HG03520 (cell line): Measurements from ENCODE around the gene LDLRAD4.

Experiments
- ATAC-seq: cut with Tn5 transposase; IDR thresholded peaks from one replicate; pipeline ENCODE4 v1.9.1; 2021; ENCODE audit warnings: mild to moderate bottlenecking, moderate library complexity; ENCODE audit not compliant: unreplicated experiment

Gene LDLRAD4

GRCh38 chr18:13618760-13619438 is 400.3 kb downstream of the LDLRAD4 start:
- ATAC-seq = no peak

GRCh38 chr18:13619505-13620205 is 401.1 kb downstream of the LDLRAD4 start:
- no peak for ATAC-seq

GRCh38 chr18:13620206-13620672 is 401.7 kb downstream of the LDLRAD4 start:
- no peak for ATAC-seq

DNA sequence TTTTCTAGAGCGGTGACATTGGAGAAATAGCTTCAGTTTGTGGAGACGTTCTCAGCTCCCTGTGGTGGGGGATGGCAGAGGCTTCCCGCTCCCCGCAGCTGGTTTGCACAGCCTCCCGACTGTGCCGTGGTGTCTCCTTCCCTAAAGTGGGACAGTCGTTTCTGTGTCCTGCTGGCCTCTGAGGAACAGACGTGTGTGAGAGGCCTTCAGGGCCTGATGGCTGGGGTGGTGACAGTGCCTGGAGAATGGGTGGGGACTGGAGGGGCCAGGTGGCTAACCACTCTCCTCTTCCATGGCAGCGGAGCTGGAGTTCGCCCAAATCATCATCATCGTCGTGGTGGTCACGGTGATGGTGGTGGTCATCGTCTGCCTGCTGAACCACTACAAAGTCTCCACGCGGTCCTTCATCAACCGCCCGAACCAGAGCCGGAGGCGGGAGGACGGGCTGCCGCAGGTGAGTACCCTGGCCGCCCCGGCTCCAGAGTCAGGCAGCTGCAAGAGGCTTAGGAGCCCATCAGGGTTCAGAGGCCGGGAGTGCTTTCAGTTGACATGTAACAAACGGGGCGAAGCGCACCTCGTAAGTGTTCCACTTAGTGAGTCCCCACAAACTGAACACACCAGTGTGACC is 402.4 kb downstream of the LDLRAD4 start:
- ATAC-seq = no peak

DNA sequence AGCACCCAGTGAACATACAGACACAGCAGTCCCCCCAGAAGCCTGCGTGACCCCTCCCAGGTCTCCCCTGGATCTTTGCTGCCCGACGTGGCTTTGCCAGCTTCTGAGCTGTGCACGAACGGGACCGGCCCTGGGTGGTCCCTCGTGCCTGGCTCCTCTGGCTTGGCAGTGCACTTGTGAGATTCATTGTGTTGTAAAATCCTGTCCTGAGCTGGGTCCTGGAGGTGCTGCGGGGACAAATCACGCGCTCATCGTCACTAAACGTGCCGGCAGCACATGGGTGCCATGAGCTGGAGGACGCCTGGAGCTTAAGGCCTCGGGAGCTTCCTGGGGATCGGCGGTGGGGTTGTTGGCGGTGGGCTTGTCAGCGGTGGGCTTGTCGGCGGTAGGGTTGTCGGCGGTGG is 402.9 kb downstream of the LDLRAD4 start:
- no peak for ATAC-seq

GRCh38 chr18:13621886-13622619 is 403.5 kb downstream of the LDLRAD4 start:
- no peak for ATAC-seq

GRCh38 chr18:13622751-13623150 is 404.2 kb downstream of the LDLRAD4 start:
- no peak for ATAC-seq

DNA sequence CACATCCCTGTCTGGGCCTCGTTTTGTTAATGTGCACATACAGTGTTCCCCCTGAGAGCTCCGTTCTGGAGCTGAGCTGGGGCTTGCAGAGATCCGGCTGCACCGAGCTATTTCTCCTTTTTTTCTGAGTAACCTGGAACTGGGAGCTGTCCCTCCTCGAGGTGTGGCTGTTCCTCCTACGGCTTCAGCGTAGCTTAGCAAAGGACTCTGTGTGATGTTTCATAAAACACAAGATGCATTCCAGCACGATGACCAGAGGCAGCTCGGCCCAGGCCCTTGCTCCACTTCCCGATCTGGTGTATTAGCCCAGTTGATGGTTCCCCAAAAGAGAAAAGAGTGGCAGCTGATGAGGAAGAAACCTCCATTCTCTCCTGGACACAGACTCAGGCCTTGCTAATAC is 404.8 kb downstream of the LDLRAD4 start:
- ATAC-seq = no peak

DNA sequence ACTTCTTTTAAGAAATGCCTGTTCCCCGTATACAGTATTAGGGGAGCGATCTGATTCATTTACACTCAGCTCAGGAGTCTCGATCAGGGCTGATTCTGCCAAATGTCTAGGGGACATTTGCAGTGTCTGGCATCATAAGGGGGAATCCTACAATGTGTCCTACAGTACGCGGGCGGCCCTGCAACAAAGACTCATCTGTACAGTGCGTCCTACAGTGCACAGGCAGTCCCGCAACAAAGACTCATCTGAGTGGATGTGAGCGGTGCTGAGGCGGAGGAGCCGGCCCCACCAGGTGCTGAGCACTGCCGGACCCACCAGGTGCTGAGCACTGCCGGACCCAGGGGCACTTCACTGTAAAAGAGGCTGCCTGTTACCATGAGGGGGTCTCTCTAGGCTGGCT is 405.3 kb downstream of the LDLRAD4 start:
- no peak for ATAC-seq

- no peak for ATAC-seq
Measured at GRCh38 chr18:13624563-13625237, 406.1 kb downstream of the LDLRAD4 start.

GRCh38 chr18:13625355-13625754 is 406.8 kb downstream of the LDLRAD4 start:
- no peak for ATAC-seq

DNA sequence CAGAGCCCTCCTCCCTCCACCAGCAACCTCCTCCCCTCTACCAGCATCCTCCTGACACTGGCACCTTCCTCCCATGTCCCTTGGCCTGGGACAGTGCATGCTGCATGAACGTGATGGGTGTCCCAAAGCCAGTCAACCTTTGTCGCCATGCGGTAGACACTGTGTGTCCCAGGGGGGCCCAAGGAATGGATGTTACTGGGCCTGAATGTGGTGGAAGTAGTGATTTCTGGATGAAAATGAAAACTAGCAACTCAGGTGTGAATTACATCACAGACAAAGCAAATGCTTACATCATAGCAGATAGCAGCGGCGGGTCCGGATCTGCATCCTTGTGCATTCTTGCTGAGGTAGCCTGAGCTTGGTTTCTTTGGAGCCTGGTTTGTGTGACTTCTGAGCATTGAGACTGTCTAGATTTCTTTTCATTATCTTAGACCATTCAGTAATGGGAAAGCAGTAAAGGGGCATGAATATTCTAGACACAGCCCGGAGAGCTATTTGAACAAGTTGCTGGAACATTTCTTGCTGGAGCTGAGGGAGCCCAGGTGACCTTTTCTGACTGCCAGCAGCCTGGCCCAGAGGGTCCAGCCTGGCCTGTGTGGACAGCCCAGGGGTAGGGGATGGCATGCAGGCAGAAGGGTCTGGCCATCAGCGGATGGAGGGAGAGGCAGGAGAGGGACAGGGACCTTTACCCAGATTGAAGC is 407.4 kb downstream of the LDLRAD4 start:
- no peak for ATAC-seq

- no peak for ATAC-seq
Measured at GRCh38 chr18:13626544-13626908, 408.0 kb downstream of the LDLRAD4 start.

GRCh38 chr18:13627639-13628038 is 409.1 kb downstream of the LDLRAD4 start:
- ATAC-seq = no peak

- ATAC-seq = no peak
Measured at GRCh38 chr18:13628211-13628610, 409.7 kb downstream of the LDLRAD4 start.

GRCh38 chr18:13629841-13630715 is 411.5 kb downstream of the LDLRAD4 start:
- ATAC-seq = peak; percentile 55

- no peak for ATAC-seq
Measured at GRCh38 chr18:13630716-13631268, 412.2 kb downstream of the LDLRAD4 start.

GRCh38 chr18:13633700-13634099 is 415.1 kb downstream of the LDLRAD4 start:
- no peak for ATAC-seq

DNA sequence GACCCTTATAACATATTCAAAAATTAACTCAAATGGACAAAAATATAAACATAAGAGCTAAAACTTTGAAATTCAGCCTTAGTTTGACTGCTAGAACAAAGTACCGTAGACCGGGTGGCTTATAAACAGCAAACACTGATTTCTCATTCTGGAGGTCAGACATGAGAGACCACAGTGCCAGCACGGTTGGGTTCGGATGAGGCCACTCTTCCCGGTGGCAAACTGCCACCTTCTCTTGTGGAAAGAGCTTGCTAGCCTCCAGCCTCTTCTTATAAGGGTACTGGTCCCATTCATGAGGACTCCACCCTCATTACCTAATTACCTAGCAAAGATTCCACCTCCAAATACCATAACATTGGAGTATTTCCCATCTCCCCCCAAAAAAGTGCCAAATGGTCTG is 416.5 kb downstream of the LDLRAD4 start:
- ATAC-seq = no peak
